GM18499 (cell line): Measurements from ENCODE around the gene TPSD1.
"Not testable (repeated sequence)": the region's sequence is repeated elsewhere in the genome, so short reads cannot be mapped to it uniquely, and the experiment has no call there.

Experiments used
- ATAC-seq: cut with Tn5 transposase; IDR thresholded peaks from one replicate; pipeline ENCODE4 v1.9.1; 2021; ENCODE audit warnings: moderate number of reproducible peaks; ENCODE audit not compliant: insufficient read depth, unreplicated experiment

TPSD1 gene

DNA sequence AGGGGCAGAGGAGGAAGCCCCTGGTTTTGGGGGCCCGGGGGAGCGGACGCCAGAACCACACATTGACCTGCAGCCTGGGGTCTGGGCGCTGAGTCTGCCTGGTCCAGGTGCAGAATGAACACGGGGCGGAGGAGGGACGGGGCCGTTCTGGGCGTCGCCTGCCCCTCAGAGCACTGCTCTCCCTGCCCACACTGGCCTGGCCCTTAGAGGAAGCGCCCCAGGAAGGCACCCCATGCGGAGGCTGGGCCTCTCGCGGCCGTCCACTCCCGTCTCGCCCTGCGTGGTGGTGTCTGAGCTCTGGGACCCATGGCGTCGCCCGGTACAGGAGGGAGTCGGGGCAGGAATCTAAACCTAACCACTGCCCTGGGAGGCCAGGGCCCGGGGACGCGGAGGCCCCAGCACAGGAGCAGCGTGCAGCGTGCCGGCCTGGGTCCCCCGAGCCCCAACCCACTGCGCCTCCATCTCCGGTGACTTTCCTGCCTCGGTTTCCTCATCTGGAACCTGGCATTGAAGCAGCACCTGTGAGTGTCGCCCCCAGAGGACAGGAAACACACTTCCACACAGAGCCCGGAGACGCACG lies 4.3 kb downstream of the TPSD1 start:
- no peak for ATAC-seq

DNA sequence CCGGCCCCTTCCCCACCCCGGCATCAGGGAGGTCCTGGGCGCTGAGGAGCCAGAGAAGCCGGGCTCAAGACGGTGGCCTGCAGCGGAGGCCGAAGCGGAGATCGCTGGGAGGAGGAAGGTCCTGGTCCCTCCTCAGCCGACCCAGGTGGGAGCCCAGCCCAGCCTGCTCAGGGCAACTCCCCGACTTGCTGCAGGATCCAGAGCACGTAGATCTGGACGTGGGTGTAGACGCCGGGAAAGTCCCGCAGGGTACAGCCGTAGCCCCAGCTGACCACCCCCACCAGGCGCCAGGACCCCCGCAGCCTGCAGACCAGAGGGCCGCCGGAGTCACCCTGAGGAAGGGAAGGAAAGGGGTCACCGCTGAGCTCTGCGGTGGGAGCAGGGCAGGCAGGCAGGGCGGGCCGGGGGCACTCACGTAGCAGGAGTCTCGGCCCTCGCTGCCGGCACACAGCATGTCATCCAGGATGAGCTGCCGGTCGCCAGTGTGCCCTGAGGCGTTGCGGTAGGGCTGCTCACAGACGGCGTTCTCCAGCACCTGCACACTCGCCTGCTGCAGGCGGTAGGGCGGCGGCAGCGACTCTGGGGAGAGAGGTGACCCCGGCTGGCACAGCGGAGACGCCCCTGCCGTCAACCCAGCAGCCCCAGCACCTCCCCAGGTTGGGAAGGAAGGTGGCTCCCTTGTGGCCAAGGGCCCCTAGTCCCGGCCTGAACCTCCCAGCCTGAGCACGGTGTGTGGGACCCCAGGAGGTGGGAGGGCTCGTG lies 5.4 kb downstream of the TPSD1 start:
- no peak for ATAC-seq

DNA sequence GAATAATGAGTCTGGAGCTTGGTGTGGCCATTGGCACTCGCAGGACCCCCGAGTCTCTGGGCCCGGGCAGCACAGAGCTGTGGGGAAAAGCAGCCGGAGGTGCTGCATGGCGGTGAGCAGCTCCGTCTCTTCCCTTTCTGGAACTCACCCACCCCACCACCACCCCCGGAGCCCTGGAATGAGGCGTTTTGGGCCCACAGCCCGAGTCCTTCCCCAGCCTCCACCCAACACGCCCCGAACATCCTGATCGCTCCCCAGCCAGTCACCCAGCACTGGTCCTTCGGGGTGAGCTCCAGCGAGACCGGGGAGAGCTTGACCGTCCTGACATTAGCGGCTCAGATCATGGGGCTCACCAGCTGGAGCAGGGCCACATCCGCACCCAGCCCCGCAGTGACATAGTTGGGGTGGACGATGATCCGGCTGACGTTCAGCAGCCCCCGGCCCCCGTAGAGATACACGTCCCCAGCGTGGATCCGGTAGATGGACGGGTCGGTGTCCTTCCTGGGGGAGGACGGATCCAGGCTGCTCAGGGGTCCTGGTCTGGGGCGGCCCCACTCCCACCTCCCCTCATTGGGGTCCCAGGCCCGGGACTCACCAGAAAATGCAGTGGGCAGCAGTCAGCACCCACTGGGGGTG lies 6.5 kb downstream of the TPSD1 start:
- no peak for ATAC-seq

DNA sequence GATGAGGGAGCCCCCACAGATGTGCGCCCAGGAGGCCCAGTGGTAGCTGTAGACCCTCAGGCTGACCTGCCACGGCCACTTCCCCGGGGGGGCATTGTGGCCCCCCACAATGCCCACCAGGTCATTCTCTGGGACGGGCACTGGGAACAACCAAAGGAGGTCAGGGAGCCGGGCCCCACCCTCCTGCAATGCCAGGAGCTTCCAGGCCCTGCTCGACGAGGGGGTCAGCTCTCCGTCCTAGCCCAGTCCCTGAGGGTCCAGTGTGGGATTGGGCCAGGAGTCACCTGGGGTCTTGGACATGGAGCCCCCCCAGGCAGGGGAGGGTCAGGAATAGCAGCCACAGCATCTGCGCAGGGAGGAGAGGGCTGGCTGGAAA lies 7.0 kb downstream of the TPSD1 start:
- ATAC-seq: no peak

- no peak for ATAC-seq
Measured at GRCh38 chr16:1263591-1264344, 7.9 kb downstream of the TPSD1 start.

DNA sequence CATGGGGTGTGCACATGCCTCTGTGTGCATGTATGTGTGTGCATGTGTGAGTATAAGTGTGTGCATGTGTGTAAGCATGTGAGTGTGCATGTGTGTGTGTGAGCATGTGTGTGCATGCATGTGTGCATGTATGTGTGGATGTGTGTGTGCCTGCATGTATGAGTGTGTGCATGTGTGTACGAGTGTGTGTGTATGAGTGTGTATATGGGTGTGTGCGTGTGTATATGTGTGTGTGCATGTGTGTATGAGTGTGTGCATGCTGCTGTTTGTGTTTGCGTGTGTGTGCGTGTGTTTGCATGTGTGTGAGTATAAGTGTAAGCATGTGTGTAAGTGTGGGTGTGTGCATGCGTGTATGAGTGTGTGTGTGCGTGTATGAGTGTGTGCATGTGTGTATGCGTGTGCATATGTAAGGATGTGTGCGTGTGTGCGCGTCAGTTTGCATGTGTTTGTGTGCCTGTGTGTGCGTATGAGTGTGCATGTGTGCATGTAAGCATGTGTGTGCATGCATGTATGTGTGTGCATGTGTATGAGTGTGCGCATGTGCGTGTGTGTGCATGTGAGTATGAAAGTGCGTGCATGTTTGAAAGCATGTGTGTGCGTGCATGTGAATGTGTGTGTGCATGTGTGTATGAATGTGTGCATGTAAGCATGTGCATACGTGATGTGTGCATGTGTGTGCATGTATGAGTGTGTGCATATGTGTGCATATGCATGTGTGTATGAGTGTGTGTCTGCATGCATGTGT lies 8.6 kb downstream of the TPSD1 start:
- ATAC-seq: no peak

DNA sequence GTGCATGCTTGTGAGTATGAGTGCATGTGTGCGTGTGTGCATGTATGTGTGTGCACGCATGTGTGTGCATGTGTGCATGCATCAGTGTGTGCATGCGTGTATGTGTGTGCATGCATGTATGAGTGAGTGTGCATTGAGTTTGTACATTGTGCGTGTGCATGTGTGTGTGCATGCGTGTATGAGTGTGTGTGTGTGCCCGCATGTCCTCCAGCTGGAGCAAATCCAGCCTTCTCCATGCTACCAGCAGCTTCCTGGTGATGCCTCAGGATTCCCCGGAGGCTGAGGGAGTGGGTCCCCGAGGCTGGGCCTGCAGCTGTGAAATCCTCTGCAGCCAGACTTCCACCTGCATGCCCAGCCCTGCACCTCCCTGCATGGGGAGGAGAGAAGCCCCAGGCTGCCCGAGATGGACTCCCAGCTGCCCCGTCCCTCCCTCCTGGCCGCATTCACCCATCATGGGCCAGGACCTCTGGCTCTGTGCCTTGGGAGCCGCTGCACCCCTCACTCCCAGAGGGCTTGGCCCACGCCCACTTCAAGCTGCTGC lies 9.3 kb downstream of the TPSD1 start:
- no peak for ATAC-seq

- ATAC-seq: no peak
Measured at GRCh38 chr16:1265826-1266225, 10.0 kb downstream of the TPSD1 start.

DNA sequence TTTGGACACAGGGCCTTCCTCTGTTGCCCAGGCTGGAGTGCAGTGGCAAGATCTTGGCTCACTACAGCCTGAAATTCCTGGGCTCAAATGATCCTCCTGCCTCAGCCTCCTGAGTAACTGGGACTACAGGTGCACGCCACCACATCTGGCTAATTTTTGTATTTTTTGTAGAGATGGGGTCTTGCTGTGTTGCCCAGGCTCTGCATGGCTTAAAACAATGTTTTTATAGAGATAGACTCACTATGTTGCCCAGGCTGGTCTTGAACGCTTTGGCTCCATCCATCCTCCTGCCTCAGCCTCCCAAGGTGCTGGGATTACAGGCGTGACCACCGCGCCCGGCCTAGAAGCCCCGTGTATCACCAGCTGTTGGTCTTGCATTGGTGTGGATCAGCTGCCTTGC lies 13.5 kb downstream of the TPSD1 start:
- not testable (repeated sequence) for ATAC-seq

DNA sequence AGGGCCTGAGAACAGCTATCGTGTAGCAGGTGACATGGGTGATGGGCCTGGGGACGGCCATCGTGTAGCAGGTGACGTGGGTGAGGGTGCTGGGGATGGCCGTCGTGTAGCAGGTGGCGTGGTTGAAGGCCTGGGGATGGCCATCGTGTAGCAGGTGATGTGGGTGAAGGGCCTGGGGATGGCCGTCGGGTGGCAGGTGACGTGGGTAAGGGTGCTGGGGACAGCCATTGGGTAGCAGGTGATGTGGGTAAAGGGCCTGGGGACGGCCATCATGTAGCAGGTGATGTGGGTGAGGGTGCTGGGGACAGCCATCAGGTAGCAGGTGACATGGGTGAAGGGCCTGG lies 15.5 kb downstream of the TPSD1 start:
- ATAC-seq: no peak

DNA sequence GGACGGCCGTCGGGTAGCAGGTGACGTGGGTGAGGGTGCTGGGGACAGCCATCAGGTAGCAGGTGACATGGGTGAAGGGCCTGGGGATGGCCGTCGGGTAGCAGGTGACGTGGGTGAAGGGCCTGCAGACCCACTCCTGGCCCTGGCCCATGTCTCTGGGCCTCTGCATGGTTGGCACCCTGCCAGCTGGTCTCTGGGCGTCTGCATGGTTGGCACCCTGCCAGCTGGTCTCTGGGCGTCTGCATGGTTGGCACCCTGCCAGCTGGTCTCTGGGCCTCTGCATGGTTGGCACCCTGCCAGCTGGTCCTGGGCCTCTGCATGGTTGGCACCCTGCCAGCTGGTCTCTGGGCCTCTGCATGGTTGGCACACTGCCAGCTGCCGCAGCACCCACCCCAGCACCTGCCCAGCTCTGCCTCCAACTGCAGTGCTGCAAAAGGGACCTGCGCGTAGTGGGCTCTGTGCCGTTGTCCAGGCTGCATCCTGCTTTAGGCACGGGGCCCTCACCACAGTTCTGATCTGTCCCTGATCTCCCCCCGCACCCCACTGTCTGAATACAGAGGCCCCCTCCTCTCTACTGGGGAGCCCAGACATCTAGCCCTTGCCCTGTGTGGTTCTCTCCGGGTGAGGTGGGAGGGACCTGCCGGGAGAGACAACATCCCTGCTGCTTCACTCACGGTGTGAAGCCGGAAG lies 16.0 kb downstream of the TPSD1 start:
- ATAC-seq: not testable (repeated sequence)

- ATAC-seq: no peak
Measured at GRCh38 chr16:1272453-1273198, 16.8 kb downstream of the TPSD1 start.

DNA sequence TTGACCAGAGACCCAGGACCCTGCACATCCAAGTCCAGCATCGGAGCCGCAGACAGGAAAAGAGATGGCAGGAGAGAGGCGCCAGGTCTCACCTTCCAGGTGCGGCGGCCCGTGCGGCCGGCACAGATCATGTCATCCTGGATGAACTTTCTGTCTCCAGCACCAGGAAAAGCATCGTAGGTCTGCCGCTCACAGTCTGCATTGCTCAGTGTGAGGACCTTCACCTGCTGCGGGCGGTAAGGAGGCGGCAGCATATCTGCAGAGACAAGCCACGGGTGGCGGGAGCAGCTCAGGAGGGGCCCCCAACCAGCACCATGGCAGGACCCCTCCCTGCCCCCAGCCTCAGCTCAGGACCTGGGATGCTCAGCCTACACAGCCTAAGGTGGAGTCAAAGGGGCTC lies 17.9 kb downstream of the TPSD1 start:
- no peak for ATAC-seq

- ATAC-seq: no peak
Measured at GRCh38 chr16:1274767-1275166, 18.9 kb downstream of the TPSD1 start.

- no peak for ATAC-seq
Measured at GRCh38 chr16:1275791-1276579, 20.1 kb downstream of the TPSD1 start.

DNA sequence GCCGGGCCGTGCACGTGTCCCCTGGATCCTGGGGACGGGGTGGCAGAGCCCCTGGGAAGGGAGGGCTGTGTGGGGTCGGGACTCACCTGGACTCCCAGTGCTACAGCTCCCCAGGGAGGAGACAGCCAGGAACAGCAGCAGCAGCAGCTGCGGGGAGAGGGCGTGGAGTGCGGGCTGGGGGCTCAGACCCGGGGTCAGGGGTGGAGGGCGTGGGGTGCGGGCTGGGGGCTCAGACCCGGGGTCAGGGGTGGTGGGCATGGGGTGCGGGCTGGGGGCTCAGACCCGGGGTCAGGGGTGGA lies 20.7 kb downstream of the TPSD1 start:
- no peak for ATAC-seq

- ATAC-seq: no peak
Measured at GRCh38 chr16:1277151-1277598, 21.3 kb downstream of the TPSD1 start.

DNA sequence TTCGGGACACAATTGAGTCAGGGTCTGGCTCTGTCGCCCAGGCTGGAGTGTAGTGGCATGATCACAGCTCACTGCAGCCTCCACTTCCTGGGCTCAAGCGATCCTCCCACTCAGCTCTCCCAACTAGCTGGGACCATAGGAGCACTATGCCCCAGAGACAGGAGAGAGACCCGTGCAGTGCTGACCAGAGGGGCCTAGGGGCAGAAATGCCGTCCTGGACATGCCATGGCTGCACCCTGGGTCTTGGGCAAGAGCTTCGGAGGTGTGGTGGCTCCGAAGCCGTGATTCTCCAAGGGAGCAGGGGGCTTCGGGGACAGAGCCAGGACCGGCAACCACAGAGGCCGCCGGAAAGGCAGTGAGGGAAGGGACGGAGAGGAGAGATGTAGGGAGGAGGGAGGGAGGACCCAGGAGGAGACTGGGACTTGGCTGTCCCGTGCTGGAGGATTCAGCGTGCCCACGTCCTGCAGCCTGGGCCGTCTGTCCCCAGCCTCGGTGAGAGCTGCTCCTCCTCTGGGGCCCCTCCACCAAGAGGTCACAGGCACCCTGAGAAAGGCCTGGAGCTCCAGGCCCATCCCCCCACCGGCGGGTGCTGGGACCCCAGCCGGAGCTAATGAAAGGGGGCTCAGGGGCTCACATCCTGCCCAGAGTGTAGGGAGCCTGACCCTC lies 21.9 kb downstream of the TPSD1 start:
- no peak for ATAC-seq
